GM12878 (cell line): ENCODE data around the gene EGR1. TPM values are rescaled to one million over a fixed set of nuclear protein-coding genes. Genes with fewer than 3 reads are reported as not detected.

Experiments
- ATAC-seq: fragments of 200-7000 bp; cut with Tn5 transposase; 3 replicates; pipeline ENCODE4 v1.9.1; 2020; ENCODE audit warnings: mild to moderate bottlenecking, moderate library complexity
- BruUV-seq: library from RNA; stranded (reverse); fragments of 400-500 nt; replicated peaks from 2 replicates; lab custom pipeline; 2021; lab: Mats Ljungman, UMichigan
- CTCF ChIA-PET: fragments of 300-600 bp; sonication (Branson Sonifier 250); formaldehyde crosslinking; extraction: SDS; loops from one replicate; lab custom pipeline; 2021; ENCODE audit warnings: inconsistent platforms; lab: Yijun Ruan, JAX
- POLR2A ChIA-PET: fragments of 350-600 bp; formaldehyde crosslinking; extraction: SDS; loops from one replicate; lab custom pipeline; 2021; ENCODE audit warnings: inconsistent platforms; lab: Charles Lee
- RAD21 ChIA-PET: fragments of 300-600 bp; sonication (Branson Sonifier 250); formaldehyde crosslinking; loops from one replicate; lab custom pipeline; 2023; ENCODE audit warnings: antibody characterized with exemption; ENCODE audit not compliant: unreplicated experiment; lab: Charles Lee
- SMC1A ChIA-PET: fragments of 300-600 bp; sonication (Branson Sonifier 250); formaldehyde crosslinking; loops from one replicate; lab custom pipeline; 2023; ENCODE audit not compliant: unreplicated experiment, uncharacterized antibody; lab: Charles Lee
- DNase-seq: peaks from one replicate; pipeline ENCODE4 v3.0.0-alpha.2; 2011; ENCODE audit warnings: low read depth, low spot score
- FAIRE-seq: peaks from 3 replicates; lab custom pipeline; 2011; peaks lifted over from hg19 to GRCh38; lab: Jason Lieb, UNC
- H2AFZ ChIP-seq: 2 replicates; pipeline ENCODE4 v1.6.0; 2011; ENCODE audit warnings: low read depth, low read length, control low read depth; ENCODE audit not compliant: control insufficient read depth
- H3K27ac ChIP-seq: 2 replicates; pipeline ENCODE4 v1.5.1; 2011; ENCODE audit warnings: control low read depth; ENCODE audit not compliant: control insufficient read depth, insufficient read depth
- H3K27me3 ChIP-seq, 2 experiments: replicated peaks in 1 of 2; 2 replicates each; pipeline versions ENCODE4 v1.6.0 to v1.6.1; 2011; ENCODE audit warnings: low read length in 1 of 2; ENCODE audit not compliant: control insufficient read depth in 2 of 2, insufficient read depth in 2 of 2
- H3K36me3 ChIP-seq, 2 experiments: 2 replicates each; pipeline ENCODE4 v1.5.1; 2011; ENCODE audit warnings: low read length in 1 of 2; ENCODE audit not compliant: control insufficient read depth in 2 of 2, insufficient read depth in 2 of 2
- H3K4me1 ChIP-seq: 2 replicates; pipeline ENCODE4 v1.6.1; 2011; ENCODE audit warnings: mild to moderate bottlenecking, low read length, moderate library complexity, mixed read lengths; ENCODE audit not compliant: control insufficient read depth, insufficient read depth
- H3K4me2 ChIP-seq: 2 replicates; pipeline ENCODE4 v1.6.0; 2011; ENCODE audit warnings: control low read depth; ENCODE audit not compliant: control insufficient read depth, insufficient read depth
- H3K4me3 ChIP-seq: fragments of 200-600 bp; sonication (generic); 2 replicates; pipeline ENCODE4 v1.5.1; 2016
- H3K79me2 ChIP-seq: 2 replicates; pipeline ENCODE4 v1.6.0; 2011; ENCODE audit warnings: low read length; ENCODE audit not compliant: control insufficient read depth, insufficient read depth
- H3K9ac ChIP-seq: 2 replicates; pipeline ENCODE4 v1.8.0; 2011; ENCODE audit warnings: low read length, control low read depth, mixed read lengths; ENCODE audit not compliant: control insufficient read depth, insufficient read depth
- H3K9me3 ChIP-seq: replicated peaks from 3 replicates; pipeline ENCODE4 v1.5.1; 2011; ENCODE audit warnings: mild to moderate bottlenecking, low read length; ENCODE audit not compliant: control insufficient read depth, insufficient read depth
- H4K20me1 ChIP-seq: 2 replicates; pipeline ENCODE4 v1.6.0; 2011; ENCODE audit not compliant: control insufficient read depth, insufficient read depth
- CREM ChIP-seq: IDR thresholded peaks from 2 replicates; pipeline ENCODE4 v1.6.1; 2014; ENCODE audit warnings: antibody characterized with exemption, low read depth
- JUNB ChIP-seq: IDR thresholded peaks from 2 replicates; pipeline ENCODE4 v1.6.1; 2016; ENCODE audit warnings: antibody characterized with exemption, mild to moderate bottlenecking
- JUND ChIP-seq: IDR thresholded peaks from 2 replicates; pipeline ENCODE4 v1.6.1; 2012; ENCODE audit warnings: low read depth, mild to moderate bottlenecking, low read length, improper control_type of control experiment, moderate library complexity
- RBBP5 ChIP-seq: fragments of 200-600 bp; sonication (generic); conservative IDR thresholded peaks from 2 replicates; pipeline ENCODE4 v1.6.1; 2016
- RCOR1 ChIP-seq: conservative IDR thresholded peaks from 2 replicates; pipeline ENCODE4 v1.6.1; 2012; ENCODE audit warnings: low read depth, low read length, improper control_type of control experiment
- RELA ChIP-seq: fragments of 450-650 bp; IDR thresholded peaks from 2 replicates; pipeline ENCODE4 v1.8.0; 2014; ENCODE audit warnings: borderline replicate concordance; ENCODE audit not compliant: partially characterized antibody
- SIN3A ChIP-seq: IDR thresholded peaks from 2 replicates; pipeline ENCODE4 v1.6.1; 2012; ENCODE audit warnings: low read depth, low read length, improper control_type of control experiment
- SMAD1 ChIP-seq: fragments of 450-650 bp; IDR thresholded peaks from 2 replicates; pipeline ENCODE4 v1.6.1; 2018; ENCODE audit warnings: mild to moderate bottlenecking, low read depth; ENCODE audit not compliant: partially characterized antibody
- SPI1 ChIP-seq: IDR thresholded peaks from 2 replicates; pipeline ENCODE4 v1.6.1; 2011; ENCODE audit warnings: low read depth, mild to moderate bottlenecking, low read length, moderate library complexity, borderline replicate concordance; ENCODE audit not compliant: insufficient read depth
- SUPT20H ChIP-seq: IDR thresholded peaks from 2 replicates; pipeline ENCODE4 v1.6.1; 2011; ENCODE audit warnings: low read depth, mild to moderate bottlenecking, low read length, moderate library complexity, borderline replicate concordance; ENCODE audit not compliant: control insufficient read depth
- TCF12 ChIP-seq: IDR thresholded peaks from 2 replicates; pipeline ENCODE4 v1.6.1; 2011; ENCODE audit warnings: low read depth, mild to moderate bottlenecking, low read length
- ZBED1 ChIP-seq: IDR thresholded peaks from 2 replicates; pipeline ENCODE4 v1.6.1; 2016; ENCODE audit warnings: borderline replicate concordance
- ZNF687 ChIP-seq: fragments of 450-650 bp; IDR thresholded peaks from 2 replicates; pipeline ENCODE4 v1.6.1; 2017; ENCODE audit warnings: mild to moderate bottlenecking, moderate library complexity
- ZSCAN29 ChIP-seq: fragments of 450-650 bp; IDR thresholded peaks from 2 replicates; pipeline ENCODE4 v1.6.1; 2017; ENCODE audit warnings: mild to moderate bottlenecking, moderate library complexity
- WGBS: methylation state at CpG from one replicate; pipeline ENCODE4 v1.1.6; 2016; ENCODE audit warnings: low lambda C conversion rate; ENCODE audit not compliant: insufficient replicate concordance, insufficient coverage; ENCODE audit errors: missing lambda C conversion rate; 5-methylcytosine and 5-hydroxymethylcytosine counted together
- in situ Hi-C: fragments of 300-500 bp; cut with MboI; formaldehyde crosslinking; loops from 9 replicates; pipeline ENCODE4 v1.14.3; 2018; ENCODE audit warnings: mixed read lengths
- intact Hi-C: fragments of 100-400 bp; cut with micrococcal nuclease; formaldehyde crosslinking; loops from one replicate; pipeline ENCODE4 v1.14.2; 2022; ENCODE audit not compliant: unreplicated experiment
- polyA plus RNA-seq, 11 experiments: library from polyadenylated mRNA; depleted of rRNA in 4 of 11; unstranded in 6 of 11; stranded (reverse) in 5 of 11; fragments of >200 nt; fragmentation: Nextera tagmentation in 4 of 11; fragmentation: Illumina TruSeq in 1 of 11; extraction: Ambion mirVana in 4 of 11; extraction: Trizol in 1 of 11; gene quantifications; 1 replicate in 1 of 11; 2 replicates in 10 of 11; pipeline versions ENCODE4 v1.2.1 to v1.2.3, GENCODE V29; 2011 to 2016; ENCODE audit warnings: inconsistent platforms in 2 of 11, missing spikeins in 2 of 11, low read depth in 1 of 11
- total RNA-seq, 4 experiments: library from RNA; depleted of rRNA in 3 of 4; stranded (reverse); fragments of >200 nt in 3 of 4; fragmentation: Illumina TruSeq in 1 of 4; extraction: Trizol in 1 of 4; gene quantifications; 2 replicates each; pipeline versions ENCODE4 v1.2.1 to v1.2.3, GENCODE V29; 2013 to 2021

The EGR1 gene
- total and polyA plus RNA-seq, 10 of the 15 experiments (the other 5 are each of a cell fraction or from before 2014, with no cell fraction given) = 0.89 to 7.3 (median 2.5) TPM

GRCh38 chr5:138450971-138451370 is 14.3 kb upstream of the EGR1 start (continued):
- TF ChIP-seq ZBED1 (no peak), RCOR1 (no peak), SPI1 (no peak)
- TF ChIP-seq, all 136 proteins: peak for 0

GRCh38 chr5:138452720-138453119 is 12.6 kb upstream of the EGR1 start:
- no peaks in the 10 kb centered on the region; a peak in 1 of 4 replicates for H3K27me3 ChIP-seq
- H3K79me2 ChIP-seq = no peaks in the 10 kb centered on the region
- TF ChIP-seq ZNF687 (no peak), RELA (no peak), TCF12 (no peak), RBBP5 (no peak), SIN3A (no peak), JUNB (no peak), JUND (no peak), ZSCAN29 (no peak), SUPT20H (no peak), SMAD1 (no peak), CREM (no peak)
- no peaks in the 10 kb centered on the region for H3K36me3 ChIP-seq
- intact Hi-C loops (no loop called here), in situ Hi-C loops (no loop called here)
- no peaks in the 10 kb centered on the region for H3K9me3 ChIP-seq
- no TSS peak for BruUV-seq
- 64% methylated on average over 6 of the region's 6 CpGs for WGBS
- H3K27ac ChIP-seq = no peak overlapping the region
- ChIA-PET CTCF (interaction anchor here (7.0 kb wide), 1 partner anchor 51 kb away, joined by 123 read pairs; no protein-coding TSS in a partner anchor), POLR2A (interaction anchor here (0.6 to 1.6 kb wide), 2 partner anchors 11 to 20 kb away, joined by 4 read pairs; no protein-coding TSS in a partner anchor), SMC1A (no interaction called here), RAD21 (interaction anchor here (5.8 kb wide), 1 partner anchor 51 kb away, joined by 56 read pairs; no protein-coding TSS in a partner anchor)
- peaks cover 4% of the 10 kb centered on the region; the same call in 1 of the 2 replicates for H3K4me1 ChIP-seq
- H3K4me2 ChIP-seq = no peak overlapping the region
- H2AFZ ChIP-seq = no peak overlapping the region
- no peak overlapping the region for H3K4me3 ChIP-seq
- H4K20me1 ChIP-seq = no peaks in the 10 kb centered on the region
- ATAC-seq = no peak
- FAIRE-seq = no peak
- no peak for DNase-seq
- H3K9ac ChIP-seq = no peak overlapping the region
